ENCODE data around the gene APOM.

APOM gene

GRCh38 chr6:31677955-31678354 is 22.3 kb downstream of the APOM start:
- no peak overlapping the region for H3K4me3 ChIP-seq (ENCODE audit: control insufficient read depth, low read depth, low read length)
- no peak for DNase-seq (ENCODE audit: low read depth)
- TF ChIP-seq CTCF (conservative IDR thresholded peaks at IDR 0.05; ENCODE audit: control insufficient read depth, insufficient read depth, low read depth, low read length), result no peak

- peak; percentile 91 for DNase-seq (ENCODE audit: low read depth)
- peak; percentile 72 for TF ChIP-seq CTCF (conservative IDR thresholded peaks at IDR 0.05; ENCODE audit: control insufficient read depth, insufficient read depth, low read depth, low read length)
- H3K4me3 ChIP-seq (ENCODE audit: control insufficient read depth, low read depth, low read length), result peak within 1 kb of the TSS; percentile 38
Observed at GRCh38 chr6:31680226-31681134, 24.8 kb downstream of the APOM start, which contains the start of gene LY6G5C. Gene LY6G5C, minus strand, starts transcription at chr6:31681067. Its CDS starts 694 bp downstream, at chr6:31680373.

- peak; percentile 10 for TF ChIP-seq CTCF (conservative IDR thresholded peaks at IDR 0.05; ENCODE audit: control insufficient read depth, insufficient read depth, low read depth, low read length)
- peak overlapping the region; percentile 38 for H3K4me3 ChIP-seq (ENCODE audit: control insufficient read depth, low read depth, low read length)
- peak; percentile 19 for DNase-seq (ENCODE audit: low read depth)
Observed at GRCh38 chr6:31681135-31681671, 25.5 kb downstream of the APOM start.

- H3K4me3 ChIP-seq (ENCODE audit: control insufficient read depth, low read depth, low read length), result no peak overlapping the region
- TF ChIP-seq CTCF (conservative IDR thresholded peaks at IDR 0.05; ENCODE audit: control insufficient read depth, insufficient read depth, low read depth, low read length), result no peak
- DNase-seq (ENCODE audit: low read depth), result no peak
Observed at GRCh38 chr6:31683591-31683990, 27.9 kb downstream of the APOM start.

- no peak overlapping the region for H3K4me3 ChIP-seq (ENCODE audit: control insufficient read depth, low read depth, low read length)
- no peak for DNase-seq (ENCODE audit: low read depth)
- TF ChIP-seq CTCF (conservative IDR thresholded peaks at IDR 0.05; ENCODE audit: control insufficient read depth, insufficient read depth, low read depth, low read length), result no peak
Observed at GRCh38 chr6:31686483-31686882, 30.8 kb downstream of the APOM start.

- TF ChIP-seq CTCF (conservative IDR thresholded peaks at IDR 0.05; ENCODE audit: control insufficient read depth, insufficient read depth, low read depth, low read length), result no peak
- DNase-seq (ENCODE audit: low read depth), result no peak
- H3K4me3 ChIP-seq (ENCODE audit: control insufficient read depth, low read depth, low read length), result no peak overlapping the region
Observed at GRCh38 chr6:31687321-31687720, 31.6 kb downstream of the APOM start.

Data from fibroblast of mammary gland (primary cell).